ENCODE results near the gene PDHA1. TPM values are rescaled to one million over a fixed set of nuclear protein-coding genes. Genes with fewer than 3 reads are reported as not detected.

The PDHA1 gene
- total and polyA plus RNA-seq, 2 experiments from 2014 or later = 77.3 to 257 TPM

DNA sequence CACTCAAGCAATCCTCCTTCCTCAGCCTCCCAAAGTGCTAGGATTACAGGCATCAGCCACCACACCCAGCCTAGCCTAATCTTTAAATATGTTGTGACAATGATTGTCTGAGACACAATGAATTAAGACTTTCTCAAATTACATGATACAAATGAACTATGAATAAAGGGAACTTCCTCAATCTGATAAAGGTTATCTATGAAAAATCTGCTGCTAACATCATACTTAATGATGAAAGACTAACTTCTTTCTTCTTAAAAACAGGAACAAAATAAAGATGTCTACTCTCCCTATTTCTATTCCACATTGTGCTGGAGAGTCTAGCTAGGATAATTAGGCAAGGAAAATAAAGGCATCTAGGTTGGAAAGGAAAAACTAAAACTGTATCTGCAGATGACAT lies 60.0 kb downstream of the PDHA1 start:
- H3K4me2 ChIP-seq = no peak overlapping the region
- DNase-seq (ENCODE audit: low spot score) (no peak), ATAC-seq (no peak)
- no peaks in the 10 kb centered on the region for H3K4me1 ChIP-seq (ENCODE audit: insufficient read depth)
- H3K79me2 ChIP-seq (replicated peaks; ENCODE audit: insufficient read depth) = no peaks in the 10 kb centered on the region
- TF ChIP-seq ZNF331 (CRISPR knock-in tag; IDR thresholded peaks at IDR 0.05; ENCODE audit: low read depth) = no peak
- no peak for TF ChIP-seq EZH2 (IDR thresholded peaks at IDR 0.05; ENCODE audit: low read depth, unreplicated experiment)
- TF ChIP-seq ZNF462 (CRISPR knock-in tag; IDR thresholded peaks at IDR 0.05) = no peak
- no peak for TF ChIP-seq ZNF114 (CRISPR knock-in tag; IDR thresholded peaks at IDR 0.05)
- no peak for TF ChIP-seq CREB1 (CRISPR knock-in tag; IDR thresholded peaks at IDR 0.05; ENCODE audit: low read depth)
- no peak for TF ChIP-seq ETS1 (IDR thresholded peaks at IDR 0.05)
- no peak for TF ChIP-seq EZH2phosphoT487 (IDR thresholded peaks at IDR 0.05; ENCODE audit: unreplicated experiment)
- TF ChIP-seq JUNB (IDR thresholded peaks at IDR 0.05; ENCODE audit: unreplicated experiment) = no peak
- TF ChIP-seq, protein P1, sequence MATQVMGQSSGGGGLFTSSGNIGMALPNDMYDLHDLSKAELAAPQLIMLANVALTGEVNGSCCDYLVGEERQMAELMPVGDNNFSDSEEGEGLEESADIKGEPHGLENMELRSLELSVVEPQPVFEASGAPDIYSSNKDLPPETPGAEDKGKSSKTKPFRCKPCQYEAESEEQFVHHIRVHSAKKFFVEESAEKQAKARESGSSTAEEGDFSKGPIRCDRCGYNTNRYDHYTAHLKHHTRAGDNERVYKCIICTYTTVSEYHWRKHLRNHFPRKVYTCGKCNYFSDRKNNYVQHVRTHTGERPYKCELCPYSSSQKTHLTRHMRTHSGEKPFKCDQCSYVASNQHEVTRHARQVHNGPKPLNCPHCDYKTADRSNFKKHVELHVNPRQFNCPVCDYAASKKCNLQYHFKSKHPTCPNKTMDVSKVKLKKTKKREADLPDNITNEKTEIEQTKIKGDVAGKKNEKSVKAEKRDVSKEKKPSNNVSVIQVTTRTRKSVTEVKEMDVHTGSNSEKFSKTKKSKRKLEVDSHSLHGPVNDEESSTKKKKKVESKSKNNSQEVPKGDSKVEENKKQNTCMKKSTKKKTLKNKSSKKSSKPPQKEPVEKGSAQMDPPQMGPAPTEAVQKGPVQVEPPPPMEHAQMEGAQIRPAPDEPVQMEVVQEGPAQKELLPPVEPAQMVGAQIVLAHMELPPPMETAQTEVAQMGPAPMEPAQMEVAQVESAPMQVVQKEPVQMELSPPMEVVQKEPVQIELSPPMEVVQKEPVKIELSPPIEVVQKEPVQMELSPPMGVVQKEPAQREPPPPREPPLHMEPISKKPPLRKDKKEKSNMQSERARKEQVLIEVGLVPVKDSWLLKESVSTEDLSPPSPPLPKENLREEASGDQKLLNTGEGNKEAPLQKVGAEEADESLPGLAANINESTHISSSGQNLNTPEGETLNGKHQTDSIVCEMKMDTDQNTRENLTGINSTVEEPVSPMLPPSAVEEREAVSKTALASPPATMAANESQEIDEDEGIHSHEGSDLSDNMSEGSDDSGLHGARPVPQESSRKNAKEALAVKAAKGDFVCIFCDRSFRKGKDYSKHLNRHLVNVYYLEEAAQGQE (IDR thresholded peaks at IDR 0.05; ENCODE audit: unreplicated experiment) = no peak
- no peak for TF ChIP-seq NANOG (IDR thresholded peaks at IDR 0.05; ENCODE audit: borderline replicate concordance)
- TF ChIP-seq STAT1 (IDR thresholded peaks at IDR 0.05; ENCODE audit: unreplicated experiment) = no peak
- TF ChIP-seq CTCF (conservative IDR thresholded peaks at IDR 0.05; ENCODE audit: low read depth in 2 of 2) = no peak
- TF ChIP-seq POLR2AphosphoS5 (IDR thresholded peaks at IDR 0.05; ENCODE audit: low read depth) = no peak
- Mint-ChIP-seq H3K27me3 (ENCODE audit: insufficient read depth, low read depth, poor library complexity) (no peaks in the 10 kb centered on the region), H3K36me3 (ENCODE audit: low read depth) (no peaks in the 10 kb centered on the region), H3K9me3 (no peaks in the 10 kb centered on the region), H3K27ac (no peak overlapping the region), H3K4me3 (no peak overlapping the region), H3K4me1 (no peaks in the 10 kb centered on the region)
- no peaks in the 10 kb centered on the region for H3K36me3 ChIP-seq (ENCODE audit: insufficient read depth)
- H3F3A ChIP-seq (replicated peaks; ENCODE audit: low read depth) = no peaks in the 10 kb centered on the region
- H4K20me1 ChIP-seq (replicated peaks; ENCODE audit: insufficient read depth) = no peaks in the 10 kb centered on the region
- H3K27me3 ChIP-seq (ENCODE audit: insufficient read depth) = no peaks in the 10 kb centered on the region
- no peak overlapping the region for H3K27ac ChIP-seq (ENCODE audit: low read depth)
- H2AFZ ChIP-seq = no peak overlapping the region
- H3K9me2 ChIP-seq (ENCODE audit: insufficient read depth) = no peaks in the 10 kb centered on the region
- no peak overlapping the region for H3K4me3 ChIP-seq

Data from GM23338 (cell line).